Measurements from ENCODE around the gene PARP4.
"Not testable (repeated sequence)": the region's sequence is repeated elsewhere in the genome, so short reads cannot be mapped to it uniquely, and the experiment has no call there.

PARP4 gene

DNA sequence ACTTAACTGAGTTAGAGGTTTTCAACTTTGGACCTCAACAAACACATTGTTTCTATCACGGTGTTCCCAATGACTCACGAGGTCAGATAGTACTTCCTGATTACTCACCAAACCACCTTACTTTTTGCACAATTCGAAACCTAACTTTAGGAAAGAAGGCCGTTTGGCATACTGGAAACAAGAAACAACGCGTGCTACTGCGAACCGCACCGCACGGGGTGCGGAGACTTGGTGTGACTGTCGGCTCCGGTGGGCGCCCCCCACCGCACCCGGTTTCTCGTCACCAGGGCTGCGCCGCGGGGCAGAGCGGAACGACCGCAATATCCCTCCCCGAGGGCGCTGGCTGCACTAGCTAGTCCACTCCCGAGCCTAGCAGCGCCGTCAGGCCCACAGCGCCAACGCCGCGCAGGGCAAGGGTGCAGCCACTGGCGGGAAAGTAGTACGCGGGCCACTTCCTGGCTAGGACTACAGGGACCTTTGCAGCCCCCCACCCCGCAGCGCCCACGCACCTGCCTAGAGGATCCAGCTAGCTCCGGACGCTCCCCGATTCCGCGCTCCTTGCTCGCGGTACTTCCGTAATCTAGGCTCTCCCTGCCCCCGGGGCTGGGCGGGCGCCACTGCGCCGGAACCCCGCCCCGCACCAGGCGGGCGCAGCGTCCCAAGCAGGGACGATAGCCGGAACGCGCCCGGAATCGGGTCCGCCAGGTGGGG is at the start of gene PARP4:
PARP4 (minus strand) TSS at position 582 of the 711 bp plus-strand sequence. CDS start 9,002 bp downstream, outside the sequence.
- DNase-seq, result peak; percentile 18

DNA sequence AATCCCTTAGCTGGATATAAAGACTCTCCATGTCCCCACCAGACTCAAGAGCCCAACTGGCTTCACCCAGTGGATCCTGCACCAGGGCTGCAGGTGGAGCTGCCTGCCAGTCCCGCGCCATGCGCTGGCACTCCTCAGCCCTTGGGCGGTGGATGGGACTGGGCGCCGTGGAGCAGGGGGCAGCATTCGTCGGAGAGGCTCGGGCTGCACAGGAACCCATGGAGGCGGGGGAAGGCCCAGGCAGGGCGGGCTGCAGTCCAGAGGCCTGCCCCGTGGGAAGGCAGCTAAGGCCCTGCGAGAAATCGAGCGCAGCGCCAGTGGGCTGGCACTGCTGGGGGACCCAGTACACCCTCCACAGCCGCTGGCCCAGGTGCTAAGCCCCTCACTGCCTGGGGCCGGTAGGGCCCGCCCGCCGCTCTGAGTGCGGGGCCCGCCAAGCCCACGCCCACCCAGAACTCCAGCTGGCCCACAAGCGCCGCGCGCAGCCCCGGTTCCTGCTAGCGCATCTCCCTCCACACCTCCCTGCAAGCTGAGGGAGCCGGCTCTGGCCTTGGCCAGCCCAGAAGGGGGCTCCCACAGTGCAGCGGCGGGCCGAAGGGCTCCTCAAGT is 48.1 kb upstream of the PARP4 start:
- DNase-seq, result not testable (repeated sequence)

DNA sequence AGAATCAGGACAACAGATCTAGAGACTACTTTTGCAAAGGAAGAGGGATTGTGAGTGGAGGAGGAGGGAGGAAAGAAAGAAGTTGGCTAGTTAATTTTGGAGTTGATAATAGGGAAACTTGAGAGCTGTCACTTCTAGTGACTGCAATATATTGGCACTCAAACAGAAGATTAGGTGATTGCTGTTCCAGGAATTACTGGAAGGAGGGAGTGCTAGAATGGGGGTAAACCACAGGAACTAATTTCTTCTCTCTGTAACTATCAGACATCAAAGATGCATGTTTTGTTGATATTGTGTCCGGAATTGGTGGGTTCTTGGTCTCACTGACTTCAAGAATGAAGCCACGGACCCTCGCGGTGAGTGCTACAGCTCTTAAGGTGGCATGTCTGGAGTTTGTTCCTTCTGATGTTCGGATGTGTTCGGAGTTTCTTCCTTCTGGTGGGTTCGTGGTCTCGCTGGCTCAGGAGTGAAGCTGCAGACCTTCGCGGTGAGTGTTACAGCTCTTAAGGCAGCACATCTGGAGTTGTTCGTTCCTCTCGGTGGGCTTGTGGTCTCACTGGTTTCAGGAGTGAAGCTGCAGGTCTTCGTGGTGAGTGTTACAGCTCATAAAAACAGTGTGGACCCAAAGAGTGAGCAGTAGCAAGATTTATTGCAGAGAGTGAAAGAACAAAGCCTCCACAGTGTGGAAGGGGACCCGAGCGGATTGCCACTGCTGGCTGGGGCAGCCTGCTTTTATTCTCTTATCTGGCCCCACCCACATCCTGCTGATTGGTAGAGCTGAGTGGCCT is 47.0 kb upstream of the PARP4 start:
- DNase-seq, result not testable (repeated sequence)

DNA sequence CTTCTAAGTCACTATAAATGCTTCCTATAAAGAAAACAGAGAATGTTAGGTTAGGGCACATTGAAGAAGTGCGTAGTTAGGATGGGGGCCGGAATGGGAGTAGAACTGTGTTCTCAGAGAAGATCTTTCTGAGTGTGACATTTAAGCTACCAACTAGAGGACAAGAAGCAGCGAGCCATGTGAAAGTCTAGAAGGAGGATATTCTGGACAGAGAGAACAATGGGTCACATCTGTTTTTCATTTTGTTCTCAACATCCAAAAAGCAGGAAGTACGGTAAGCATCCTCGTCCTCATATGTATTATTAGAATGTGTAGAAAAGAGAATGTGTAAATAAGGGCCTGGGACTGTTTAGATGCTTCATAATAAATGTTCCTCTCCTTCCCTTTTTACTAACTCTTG is 44.5 kb upstream of the PARP4 start:
- DNase-seq, result no peak

DNA sequence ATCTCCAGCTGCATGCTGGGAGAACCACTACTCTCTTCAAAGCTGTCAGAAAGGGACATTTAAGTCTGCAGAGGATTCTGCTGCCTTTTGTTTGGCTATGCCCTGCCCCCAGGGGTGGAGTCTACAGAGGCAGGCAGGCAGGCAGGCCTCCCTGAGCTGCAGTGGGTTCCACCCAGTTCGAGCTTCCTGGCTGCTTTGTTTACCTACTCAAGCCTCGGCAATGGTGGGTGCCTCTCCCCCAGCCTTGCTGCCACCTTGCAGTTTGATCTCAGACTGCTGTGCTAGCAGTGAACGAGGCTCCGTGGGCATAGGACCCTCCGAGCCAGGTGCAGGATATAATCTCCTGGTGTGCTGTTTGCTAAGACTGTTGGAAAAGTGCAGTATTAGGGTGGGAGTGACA is 41.3 kb upstream of the PARP4 start:
- not testable (repeated sequence) for DNase-seq

DNA sequence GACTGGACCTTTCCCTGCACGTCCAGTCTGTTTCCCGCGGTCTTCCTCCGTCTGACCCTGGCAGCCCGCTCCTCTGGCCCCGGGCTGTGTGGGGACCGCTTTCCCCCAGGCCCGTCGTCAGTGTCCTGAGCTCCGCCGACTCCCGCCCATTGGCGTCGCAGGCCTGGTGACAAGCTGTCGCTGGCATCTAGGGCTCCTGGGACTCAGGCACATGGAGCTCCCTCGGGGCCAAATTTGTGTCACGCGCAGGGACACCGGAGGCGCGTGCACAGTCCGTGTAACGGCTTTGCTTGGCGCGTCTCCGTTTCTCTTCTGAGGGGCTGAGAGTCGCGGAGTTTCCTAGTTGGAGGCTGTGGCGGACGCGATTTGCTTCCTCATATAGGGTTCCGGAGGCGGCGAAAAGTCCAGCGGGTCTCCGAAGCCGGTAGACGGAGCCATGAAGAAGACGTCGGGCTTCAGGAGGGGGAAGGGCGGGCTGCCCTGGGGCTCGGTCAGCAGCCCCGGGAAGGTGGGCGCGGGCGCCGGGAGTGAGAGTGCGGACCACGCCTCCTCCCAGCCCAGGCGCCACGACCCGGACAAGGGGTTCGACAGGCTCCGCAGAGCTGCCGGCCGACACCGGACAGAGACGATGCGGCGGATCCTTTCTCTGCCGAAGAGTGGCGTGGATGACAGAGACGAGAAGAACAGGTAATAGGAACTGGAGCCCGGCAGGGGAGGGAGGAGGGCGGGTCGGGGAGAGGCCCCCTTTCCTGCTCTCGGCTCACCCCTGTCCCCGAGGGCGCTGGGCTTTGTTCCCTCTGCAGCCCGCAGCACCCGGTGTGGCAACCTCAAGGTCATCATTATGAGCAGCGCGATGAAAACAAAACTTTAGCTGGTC is 29.1 kb upstream of the PARP4 start:
- not testable (repeated sequence) for DNase-seq

DNA sequence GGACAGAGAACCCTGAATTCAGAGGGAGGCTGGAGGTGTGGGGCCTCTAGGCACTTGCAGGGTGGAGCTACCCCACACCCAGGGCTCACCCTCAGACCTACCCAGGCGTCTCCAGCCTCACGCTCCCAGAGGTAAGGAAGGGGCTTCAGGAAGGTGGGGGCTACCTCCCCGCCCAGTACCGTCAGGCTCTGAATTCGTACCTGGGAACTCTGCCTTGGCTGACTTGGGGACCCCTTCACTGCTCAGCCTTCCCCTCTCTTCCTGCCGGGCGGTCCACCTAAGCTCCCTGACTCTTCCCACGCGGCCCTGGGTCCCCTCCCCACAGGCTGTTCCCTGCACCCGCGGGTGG is 28.5 kb upstream of the PARP4 start:
- DNase-seq, result no peak

DNA sequence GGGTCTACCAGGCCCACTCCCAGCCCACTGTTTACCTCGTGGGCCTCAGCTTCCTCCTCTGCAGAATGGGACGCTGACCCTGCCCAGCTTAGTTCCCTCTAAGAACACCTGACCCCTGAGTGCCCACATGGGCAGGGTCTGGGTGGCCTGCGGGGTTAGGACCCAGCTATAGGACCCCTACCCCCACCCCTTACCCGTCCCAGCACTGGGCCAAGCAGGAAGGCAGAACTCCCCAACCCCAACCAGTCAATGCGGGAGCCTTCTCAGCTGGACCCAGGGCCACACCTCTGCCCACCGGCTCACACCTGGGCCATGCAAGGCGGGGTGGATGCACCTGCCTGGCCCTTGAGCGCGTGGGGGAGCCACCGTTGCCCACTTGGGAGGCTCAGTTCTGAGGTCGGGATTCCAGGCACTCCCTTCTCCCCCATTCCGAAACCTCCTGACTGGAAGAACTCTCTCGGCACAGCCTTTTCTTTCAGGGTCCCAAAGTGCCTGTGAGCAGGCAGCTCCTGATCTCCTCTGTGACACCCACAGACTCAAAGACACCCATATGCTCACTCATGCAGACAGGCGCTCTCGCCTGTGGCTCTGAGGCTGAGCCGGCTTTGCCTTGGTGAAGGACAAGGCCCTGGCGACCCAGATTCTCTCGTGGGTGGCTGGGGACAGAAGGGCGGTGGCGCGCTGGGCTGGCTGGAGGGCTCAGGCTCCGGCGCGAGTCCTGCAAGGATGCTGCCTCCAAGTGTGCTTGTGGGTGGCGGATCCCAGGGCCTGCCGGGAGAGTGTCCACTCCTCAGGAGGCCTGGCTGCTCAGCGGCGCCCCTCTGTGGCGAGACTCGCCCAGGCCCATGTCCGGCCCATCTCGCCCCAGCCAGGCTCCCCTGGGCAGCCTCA is 27.9 kb upstream of the PARP4 start:
- no peak for DNase-seq

DNA sequence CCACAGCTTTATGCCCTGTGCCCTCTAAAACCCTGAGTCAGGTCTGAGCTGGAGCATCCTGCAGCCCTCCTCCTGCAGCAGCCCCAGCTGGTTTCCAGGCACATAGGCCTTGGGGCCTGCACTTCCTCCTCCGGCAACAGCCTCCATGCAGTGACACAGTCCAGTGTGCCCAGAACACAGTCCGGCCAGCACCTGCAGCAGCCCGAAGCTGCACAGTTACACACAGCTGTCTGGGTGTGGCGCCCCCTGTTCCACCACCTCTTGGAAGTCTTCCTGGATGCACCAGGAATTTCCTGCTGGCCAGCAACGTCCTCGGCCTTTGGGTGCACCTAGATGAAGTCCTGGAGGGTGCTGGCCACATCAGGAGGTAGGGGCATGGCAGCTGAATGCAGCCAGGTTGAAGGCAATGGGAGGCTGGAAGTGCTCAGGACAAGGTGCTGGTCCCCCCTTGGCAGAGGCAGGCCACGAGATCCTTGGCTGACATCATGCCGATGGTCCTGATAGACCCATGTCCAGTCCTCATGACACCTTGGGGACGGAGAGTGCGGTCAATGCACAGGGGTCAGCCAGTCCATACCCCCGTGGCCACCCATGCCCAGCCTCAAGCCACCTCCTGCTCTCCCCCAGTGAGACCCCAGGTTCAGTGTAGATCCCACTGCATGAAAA is 27.1 kb upstream of the PARP4 start:
- no peak for DNase-seq

DNA sequence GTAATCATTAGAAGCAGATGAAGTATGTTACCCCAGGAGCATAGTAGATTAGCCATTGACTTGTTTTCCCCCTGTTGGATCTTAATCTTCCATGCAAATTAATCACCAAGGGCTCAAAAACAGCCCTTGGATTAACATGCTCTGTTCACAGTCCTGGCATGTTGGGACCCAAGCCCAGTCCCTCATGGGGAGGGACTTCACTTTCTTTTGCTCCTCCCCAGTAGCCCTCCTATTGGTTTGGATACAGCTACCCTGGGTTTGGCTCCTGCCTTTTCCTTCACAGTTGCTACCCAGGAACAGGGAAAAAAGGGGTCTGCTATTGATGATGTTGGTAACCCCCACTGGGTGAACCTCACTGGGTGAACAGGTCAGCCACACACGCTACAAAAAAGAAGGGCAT is 16.9 kb upstream of the PARP4 start:
- DNase-seq, result no peak

DNA sequence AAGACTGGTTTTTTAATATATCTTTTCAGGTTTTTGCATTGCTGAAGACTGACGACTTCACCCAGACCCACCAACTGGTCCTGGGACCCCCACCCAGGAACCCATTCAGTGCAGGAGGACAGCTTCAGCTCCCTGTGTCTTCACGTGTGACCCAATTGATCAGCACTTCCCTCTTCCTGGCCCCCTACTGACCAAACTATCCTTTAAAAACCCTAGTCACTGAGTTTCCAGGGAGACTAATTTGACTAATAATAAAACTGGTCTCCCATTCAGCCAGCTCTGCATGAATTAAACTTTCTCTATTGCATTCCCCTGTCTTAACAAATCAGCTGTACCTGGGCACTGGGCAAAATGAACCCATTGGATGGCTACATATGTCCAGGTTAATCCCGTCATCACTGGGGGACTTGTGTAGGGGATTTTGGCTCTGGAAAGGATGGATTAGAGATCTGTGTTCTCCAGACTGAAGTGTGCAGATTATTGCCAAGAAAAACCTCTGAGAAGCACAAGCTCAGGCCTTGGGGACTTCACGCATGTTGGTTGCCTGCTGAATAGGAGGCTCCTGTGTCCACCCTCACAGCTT is 16.3 kb upstream of the PARP4 start:
- no peak for DNase-seq

DNA sequence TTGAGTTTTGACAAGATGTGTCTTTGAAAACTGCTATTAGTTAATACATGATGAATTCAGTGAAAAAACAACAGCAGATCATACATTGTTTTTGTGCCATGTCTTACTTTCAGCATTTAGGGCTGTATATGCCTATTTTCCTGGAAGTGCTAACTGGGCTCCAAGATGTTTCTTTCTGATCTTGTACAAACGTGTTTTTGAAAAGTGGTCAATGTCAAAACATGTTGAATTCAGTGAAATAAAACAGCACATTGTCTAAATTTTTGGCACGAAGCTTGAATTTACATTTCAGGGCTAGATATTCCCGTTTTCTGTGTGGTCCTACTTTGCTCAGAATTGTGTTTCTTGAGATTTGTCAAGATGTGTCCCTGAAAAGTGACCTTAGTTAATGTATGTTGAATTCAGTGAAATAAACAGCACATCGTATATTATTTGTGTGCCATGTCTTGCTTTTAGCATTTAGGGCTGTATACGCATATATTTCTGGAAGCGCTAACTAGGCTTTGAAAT is 14.7 kb upstream of the PARP4 start:
- DNase-seq, result no peak

DNA sequence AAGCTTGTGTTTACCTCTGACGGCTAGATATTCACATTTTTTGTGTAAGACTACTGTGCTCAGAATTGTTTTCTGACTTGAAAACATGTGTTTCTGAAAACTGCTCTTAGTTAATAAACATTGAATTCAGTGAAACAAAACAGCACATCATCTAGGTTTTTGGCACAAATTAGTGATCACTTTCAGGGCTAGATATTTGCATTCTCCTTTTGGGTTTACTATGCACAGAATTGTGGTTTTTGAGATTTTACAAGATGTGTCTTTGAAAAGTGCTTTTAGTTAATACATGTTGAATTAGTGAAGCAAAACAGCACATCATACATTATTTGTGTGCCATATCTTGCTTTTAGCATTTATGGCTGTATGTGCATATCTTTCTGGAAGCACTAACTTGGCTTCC is 8.2 kb upstream of the PARP4 start:
- no peak for DNase-seq

DNA sequence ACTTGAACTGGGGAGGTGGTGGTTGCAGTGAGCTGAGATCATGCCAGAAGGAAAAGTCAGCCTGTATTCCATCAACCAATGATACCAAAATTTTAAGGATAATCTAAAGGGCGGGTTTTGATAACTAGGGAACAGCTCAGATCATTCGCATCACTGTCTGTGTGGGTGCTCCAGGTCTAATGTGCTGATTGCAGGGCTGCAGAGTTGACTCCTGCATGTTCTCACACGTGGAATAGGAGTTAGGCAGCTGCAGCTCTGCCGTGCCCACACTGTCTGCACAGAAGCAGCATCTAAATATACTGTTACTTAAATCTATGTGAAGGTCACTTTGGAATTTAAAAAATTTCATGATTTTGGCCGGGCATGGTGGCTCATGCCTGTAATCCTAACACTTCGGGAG is 4.3 kb upstream of the PARP4 start:
- no peak for DNase-seq

DNA sequence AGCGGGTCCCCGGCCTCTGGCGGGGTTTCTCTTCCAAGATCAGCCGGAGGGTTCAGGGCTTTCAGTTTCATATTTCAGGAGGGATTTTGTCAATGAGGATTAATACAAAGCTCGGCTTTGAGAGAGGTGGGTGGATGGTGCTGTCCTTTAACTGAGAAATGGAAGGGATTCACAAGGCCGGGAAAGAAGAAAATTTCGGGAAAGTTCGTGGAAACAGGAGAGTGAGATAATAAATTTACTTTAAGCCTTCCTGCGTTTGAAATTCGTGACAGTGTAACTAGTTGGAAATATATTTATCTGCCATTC is 283 bp upstream of the PARP4 start:
- no peak for DNase-seq

DNA sequence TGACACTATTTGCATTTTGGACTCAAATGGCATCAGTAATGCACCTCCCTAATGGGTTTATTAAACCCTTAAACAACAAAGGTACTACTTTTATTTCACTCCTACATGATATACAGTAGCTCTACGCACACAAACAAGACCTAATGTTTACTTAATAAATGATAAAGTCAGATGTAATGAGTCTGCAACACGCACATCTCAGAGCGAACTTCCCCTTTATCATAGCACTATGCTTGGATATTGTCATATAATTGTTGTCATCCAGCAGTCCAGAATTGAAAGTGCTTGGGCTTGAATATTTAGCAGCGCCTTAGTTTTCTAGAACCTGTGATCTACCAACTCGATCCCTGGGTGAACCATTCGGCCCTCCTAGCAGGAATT is 772 bp downstream of the PARP4 start:
- DNase-seq, result no peak

DNA sequence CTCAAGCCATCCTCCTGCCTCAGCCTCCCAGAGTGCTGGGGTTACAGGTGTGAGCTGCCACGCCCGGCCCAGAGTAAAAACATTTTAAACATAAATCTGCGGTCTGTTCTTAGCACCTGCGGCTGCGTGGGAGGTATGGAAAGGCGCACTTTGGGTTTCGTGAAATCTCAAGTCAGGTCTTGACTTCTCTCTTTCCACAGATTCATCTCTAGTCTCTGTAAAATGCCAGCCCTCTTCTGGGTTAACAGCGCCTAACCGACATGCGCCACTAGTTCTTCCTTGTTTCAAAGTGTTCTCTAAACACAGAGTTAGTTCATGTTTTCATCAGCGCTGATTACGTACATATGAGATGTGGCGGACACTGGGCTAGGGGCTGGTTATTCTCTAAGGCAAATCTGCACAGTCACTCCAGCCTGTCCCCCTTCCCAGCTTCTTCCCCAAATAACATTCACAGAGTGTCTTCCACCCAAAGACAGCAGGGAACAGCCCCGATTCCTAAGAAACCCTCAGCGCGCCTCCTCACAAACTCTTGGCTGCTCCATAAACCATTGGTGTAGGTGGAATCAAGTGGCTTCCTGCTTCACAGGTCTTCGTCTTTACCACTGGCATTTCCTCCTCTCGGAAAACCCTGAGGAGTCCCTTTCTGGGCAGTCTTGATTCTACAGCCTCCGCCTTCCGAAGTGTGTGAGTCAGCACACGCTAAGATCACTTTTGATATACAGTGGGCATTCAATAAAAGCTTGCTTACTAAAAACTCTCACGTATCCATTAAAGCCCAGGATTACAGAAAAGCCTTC is 1.4 kb downstream of the PARP4 start:
- no peak for DNase-seq

DNA sequence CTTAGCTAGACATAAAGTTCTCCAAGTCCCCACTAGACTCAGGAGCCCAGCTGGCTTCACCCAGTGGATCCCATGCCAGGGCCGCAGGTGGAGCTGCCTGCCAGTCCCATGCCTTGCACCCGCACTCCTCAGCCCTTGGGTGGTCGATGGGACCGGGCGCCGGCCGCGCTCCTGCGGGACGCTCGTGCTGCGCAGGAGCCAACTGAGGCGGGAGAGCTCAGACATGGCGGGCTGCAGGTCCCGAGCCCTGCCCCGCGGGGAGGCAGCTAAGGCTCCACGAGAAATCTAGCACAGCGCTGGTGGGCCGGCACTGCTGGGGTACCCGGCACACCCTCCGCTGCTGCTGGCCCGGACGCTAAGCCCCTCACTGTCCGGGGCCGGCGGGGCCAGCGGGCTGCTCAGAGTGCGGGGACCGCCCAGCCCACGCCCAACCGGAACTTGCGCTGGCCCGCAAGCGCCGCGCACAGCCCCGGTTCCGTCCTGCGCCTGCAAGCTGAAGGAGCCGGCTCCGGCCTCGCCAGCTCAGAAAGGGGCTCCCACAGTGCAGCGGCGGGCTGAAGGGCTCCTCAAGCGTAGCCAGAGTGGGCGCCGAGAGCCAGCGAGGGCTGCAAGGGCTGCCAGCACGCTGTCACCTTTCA is 5.8 kb downstream of the PARP4 start:
- DNase-seq, result no peak

DNA sequence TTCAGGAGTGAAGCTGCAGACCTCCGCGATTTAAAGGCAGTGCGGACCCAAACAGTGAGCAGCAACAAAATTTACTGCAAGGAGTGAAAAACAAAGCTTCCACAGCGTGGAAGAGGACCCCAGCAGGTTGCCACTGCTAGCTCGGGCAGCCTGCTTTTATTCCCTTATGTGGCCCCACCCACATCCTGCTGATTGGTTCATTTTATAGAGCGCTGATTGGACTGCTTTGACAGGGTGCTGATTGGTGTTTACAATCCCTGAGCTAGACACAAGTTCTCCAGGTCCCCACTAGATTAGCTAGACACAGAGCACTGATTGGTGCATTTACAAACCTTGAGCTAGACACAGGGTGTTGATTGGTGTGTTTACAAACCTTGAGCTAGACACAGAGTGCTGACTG is 6.3 kb downstream of the PARP4 start:
- DNase-seq, result not testable (repeated sequence)

DNA sequence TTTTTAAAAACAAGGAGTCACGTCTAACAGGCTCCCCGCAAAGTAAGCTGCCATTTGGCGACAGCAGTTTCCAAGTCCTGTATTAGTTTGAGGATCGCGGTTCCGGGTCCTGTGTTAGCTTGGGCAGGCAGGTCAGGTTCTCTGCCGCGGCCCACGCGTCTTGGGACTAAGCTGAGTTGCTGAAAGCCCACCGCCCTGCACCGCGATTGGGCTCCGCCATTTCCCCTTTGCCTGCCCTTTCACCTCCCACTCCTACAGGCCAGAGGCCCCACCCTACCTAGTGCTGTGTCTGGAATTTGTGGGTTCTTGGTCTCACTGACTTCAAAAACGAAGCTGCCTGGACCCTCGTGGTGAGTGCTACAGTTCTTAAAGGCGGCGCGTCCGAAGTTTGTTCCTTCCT is 6.8 kb downstream of the PARP4 start:
- DNase-seq, result no peak

Data from cortex of kidney (tissue), 1 donor.